GM21381 (cell line): ENCODE measurements around the gene ARPC3.
"Not testable (repeated sequence)": the region's sequence is repeated elsewhere in the genome, so short reads cannot be mapped to it uniquely, and the experiment has no call there.

ENCODE experiments used
- ATAC-seq: cut with Tn5 transposase; IDR thresholded peaks from one replicate; pipeline ENCODE4 v1.9.1; 2021; ENCODE audit warnings: mild to moderate bottlenecking, moderate library complexity; ENCODE audit not compliant: unreplicated experiment

ARPC3 gene

DNA sequence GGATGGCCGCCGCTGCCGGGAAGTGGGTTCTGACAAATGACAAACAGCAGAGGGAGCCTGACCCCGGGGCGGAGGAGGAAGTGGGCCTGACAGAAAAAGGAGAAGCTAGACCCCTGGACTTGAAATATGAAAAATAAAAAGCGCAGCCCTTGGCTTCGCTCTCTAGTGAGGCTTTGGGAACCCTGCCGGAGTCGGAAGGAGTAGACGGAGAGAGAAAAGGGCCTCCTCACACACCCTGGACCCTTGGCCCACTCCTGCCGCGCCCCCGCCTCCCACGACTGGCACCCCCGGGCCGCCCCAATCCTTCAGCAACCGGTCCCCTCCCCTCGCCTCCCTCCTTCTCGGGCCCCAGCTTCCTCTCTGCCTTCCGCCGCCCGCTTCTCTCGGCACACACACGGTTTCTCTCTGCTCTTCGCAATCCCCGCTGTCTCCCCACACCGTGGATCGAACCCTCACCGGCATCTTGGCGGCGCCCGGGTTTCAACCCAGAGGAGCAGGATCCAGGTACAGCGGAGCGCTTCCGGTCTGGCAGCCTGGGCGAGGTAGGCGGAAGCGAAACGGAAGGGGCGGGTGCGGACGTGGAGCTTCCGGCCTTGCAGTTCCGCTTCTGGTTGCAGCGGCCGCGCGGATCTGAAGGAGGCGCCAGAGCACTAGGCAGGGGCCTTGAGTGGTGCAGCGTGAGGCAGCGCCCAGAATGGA, at the start of gene ARPC3:
ARPC3 (minus strand) TSS at position 539 of the 699 bp plus-strand sequence; CDS start at position 462, 77 bp downstream.
- ATAC-seq, result peak; percentile 94

DNA sequence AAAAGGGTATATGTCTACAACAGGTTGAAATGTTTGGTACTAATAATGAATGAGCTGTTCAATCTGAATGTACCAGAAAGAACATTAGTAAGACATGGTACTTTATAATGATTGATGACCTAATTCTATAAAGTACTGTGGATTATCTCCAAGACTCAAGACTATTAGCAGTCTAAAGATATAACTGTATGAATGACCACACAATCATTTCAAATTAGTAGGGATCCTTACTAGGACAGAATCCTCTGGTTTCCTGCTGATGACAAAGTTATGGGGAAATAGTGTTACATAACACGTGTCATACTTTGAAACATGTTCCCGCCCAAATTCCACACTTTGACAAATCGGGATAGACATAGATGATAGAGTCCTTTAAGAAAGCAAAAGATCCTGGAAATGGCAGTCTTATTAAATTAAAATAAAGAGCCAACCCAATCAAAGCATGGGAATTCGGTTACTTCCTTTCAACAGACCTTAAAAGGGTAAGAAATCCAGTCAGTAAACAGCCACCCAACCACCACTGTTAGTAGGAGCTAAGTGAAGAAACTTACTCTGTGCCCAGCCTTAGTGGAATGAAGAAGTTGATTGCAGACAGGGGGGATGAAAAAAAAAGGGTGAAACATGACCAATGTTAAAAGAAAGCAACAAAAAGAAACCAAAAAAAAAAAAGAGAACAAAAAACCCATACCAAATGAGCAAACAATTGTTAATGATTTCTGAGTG, 49.0 kb upstream of the ARPC3 start:
- ATAC-seq, result no peak

DNA sequence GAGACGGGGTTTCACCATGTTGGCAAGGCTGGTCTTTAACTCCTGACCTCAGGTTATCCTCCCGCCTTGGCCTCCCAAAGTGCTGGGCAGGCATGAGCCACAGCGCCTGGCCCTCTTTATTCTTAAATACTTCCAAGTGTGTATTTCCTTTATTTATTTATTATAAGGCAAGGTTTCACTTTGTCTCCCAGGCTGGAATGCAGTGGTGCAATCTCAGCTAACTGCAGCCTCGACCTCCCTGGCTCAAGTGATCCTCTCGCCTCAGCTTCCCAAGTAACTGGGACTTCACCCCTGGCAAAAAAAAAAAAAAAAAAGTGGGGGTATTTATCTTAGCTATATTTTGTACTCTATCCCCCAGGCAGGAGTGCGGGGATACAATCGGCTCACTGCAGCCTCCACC, 25.3 kb upstream of the ARPC3 start:
- no peak for ATAC-seq

DNA sequence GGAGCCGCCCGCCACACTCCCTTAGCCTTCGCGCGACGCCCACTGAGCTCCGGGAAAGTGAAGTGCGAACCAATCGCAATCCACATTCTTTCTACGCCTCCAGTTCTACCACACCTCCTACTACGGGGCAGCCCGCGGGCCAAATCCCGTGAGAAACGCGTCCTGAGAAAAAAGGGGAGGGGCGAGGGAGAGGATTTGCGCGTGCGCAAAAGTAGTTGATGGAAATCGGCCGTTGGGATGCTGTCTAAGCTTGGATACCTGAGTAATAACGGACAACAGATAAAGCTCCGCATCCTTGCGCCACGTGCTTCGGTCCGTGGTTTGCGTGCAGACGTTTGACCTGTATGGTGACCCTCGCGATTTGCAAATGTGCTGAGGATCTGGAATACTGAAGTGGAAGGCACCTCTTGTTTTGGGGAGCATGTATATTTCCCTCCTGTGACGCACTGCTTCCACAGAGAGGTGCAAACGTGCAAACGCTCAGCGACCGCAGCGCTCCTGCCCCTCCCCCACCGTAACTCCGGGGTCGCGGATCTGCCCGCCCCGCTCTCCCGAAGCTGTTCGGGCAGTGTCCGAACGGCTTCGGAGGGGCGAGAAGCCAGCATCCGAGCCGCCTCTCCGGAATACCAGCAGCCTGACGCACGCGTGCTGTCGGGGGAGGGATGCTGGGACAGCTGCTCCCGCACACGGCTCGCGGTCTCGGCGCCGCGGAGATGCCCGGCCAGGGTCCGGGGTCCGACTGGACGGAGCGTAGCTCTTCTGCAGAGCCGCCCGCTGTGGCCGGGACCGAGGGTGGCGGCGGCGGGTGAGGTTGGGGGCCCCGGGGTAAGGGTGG, 18.3 kb upstream of the ARPC3 start, which contains the start of the genes FAM216A and GPN3:
FAM216A (plus strand) TSS at position 632 of the 835 bp plus-strand sequence; CDS start at position 663, 31 bp downstream.
GPN3 (minus strand) TSS at position 44 of the 835 bp plus-strand sequence. CDS start 54 bp downstream, outside the sequence.
- peak; percentile 77 for ATAC-seq

DNA sequence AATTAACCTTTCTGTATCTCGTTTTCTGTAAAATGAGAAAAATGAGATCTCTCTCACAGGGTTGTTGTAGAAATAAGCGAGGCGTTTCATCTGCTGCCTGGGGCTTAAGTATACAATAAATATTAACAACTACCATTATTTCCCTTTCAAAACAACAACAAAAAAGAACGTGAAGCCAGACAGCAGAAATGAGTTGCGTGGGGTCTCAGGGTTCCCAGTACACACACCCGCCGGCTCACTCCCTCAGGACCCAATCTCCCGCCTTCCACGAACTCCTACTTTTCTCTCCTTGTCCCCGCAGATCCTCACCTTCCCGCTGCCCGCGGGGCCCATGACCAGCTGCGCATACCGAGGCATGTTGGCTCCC, 17.7 kb upstream of the ARPC3 start:
- ATAC-seq, result no peak

DNA sequence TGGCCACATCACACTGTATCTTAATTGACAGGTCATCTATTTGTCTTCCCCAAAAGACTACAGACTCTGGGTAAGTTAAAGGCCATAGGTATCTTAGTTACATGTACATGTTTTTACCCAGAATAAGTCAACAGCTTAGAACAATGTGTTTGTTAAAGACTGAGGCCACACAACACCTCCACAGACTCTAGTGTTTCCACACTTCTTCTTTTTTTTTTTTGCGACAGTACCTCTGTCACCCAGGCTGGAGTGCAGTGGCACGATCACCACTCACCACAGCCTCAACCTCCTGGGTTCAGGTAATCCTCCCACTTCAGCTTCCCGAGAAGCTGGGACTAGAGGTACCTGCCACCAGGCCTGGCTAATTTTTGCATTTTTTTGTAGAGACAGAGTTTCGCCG, 16.7 kb upstream of the ARPC3 start:
- ATAC-seq, result no peak

DNA sequence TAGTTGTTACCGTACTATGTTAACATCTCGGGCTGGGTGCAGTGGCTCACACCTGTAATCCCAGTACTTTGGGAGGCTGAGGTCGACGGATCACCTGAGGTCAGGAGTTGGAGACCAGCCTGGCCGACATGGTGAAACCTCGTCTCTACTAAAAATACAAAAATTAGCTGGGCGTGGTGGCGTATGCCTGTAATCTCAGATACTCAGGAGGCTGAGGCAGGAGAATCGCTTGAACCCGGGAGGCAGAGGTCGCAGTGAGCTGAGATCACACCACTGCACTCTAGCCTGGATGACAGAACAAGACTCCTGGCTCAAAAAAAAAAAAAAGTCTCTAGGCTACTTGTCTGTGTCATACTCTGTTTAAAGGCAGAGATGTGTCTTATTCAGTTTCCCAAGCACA, 15.6 kb upstream of the ARPC3 start:
- ATAC-seq, result not testable (repeated sequence)

DNA sequence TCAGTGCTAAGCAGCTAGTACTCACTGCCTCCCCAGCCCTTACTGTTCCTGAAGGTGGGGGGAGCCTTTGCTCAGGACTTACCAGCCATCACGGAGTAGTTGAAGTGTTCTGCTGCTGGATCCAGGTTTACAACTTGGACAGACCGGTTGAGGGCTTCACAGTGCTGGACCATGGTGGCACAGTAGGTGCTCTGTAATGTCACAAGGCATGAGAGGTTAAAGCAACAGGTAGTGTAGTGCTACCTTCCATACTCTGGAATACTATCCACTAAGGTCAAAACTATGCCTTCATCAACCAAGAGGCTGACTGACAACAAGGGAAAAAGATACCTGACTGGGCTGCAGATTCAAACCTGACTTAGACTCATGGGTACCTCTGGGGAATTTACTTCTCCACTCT, 14.9 kb upstream of the ARPC3 start:
- no peak for ATAC-seq

DNA sequence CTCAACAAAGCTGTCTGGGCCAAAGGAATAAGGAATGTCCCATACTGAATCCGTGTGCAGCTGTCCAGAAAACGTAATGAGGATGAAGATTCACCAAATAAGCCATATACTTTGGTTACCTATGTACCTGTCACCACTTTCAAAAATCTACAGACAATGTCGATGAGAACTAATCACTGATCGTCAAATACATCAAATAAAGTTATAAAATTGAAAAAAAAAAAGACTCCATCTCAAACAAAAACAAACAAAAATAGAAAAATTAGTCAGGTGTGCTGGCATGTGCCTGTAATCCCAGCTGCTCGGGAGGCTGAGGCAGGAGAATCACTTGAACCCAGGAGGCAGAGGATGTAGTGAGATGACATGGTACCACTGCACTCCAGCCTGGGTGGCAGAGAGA, 11.1 kb upstream of the ARPC3 start:
- ATAC-seq, result not testable (repeated sequence)

DNA sequence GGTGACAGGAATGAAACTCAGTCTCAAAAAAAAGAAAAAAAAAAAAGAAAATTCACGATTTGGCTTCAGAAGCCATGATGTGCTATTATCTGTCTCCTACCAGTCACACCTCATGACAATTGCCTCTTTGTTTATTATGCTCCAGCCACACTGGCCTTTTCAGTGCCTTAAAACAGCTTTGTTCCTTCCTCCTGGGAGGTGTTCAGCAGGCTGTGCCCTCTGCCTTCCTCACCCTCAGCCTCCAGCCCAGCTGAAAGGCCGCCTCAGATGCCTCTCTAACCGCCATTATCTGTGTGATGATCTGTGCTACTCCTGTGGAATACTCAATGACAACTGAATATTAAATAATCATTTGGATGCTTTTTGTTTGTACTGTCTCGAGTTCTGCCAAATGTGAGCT, 8.6 kb upstream of the ARPC3 start:
- ATAC-seq, result no peak

DNA sequence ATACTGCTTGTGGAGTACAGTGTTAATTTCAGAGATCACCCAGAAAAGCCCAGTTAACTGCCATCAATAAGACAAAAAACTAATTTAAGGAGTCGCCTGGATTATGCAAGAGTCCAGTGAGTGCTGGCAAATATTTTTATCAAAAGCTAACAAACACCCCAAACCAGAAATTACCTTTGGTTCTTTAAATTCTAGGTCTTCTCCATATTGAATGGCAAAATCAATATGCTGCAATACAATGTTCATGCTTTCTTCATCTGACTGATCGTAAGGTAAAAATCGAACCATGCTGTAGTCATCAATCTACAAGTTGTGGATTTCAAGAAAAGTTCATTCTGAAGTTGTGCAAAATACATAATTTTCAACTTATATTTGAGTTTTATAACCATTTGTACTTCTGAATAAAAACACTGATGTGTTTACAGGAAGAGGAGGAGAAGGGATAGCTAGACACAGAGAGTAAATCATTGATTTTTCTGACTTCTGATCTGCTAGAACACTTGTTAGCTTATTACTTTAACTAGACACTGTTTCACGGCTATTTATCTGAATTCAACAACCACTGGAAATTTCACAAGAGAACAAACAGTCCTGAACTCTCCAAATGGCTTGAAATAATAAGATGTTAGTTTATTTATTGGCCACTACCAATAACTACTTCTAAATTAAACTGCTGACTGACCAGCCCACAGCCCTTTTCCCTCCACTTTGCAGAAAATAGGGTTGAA, 3.6 kb upstream of the ARPC3 start:
- ATAC-seq, result no peak

DNA sequence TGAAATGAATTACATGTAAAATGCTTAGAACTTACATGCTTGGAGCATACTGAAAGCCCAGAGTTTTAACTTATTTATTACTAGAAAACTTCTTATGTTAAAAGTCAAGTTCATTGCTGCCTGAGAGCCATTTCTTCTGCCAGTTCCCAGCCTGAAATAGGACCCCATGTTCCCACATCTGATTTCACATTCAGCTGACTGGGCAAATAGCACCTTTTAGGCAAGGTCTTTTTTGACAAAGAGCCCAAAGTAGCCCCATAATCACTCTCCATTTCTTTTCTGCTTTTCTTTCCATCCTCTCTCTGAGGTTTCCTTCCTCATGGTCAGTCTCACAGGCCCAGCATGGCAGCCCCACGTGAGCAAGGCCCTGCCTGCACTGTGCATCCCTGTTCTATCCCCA, 1.1 kb upstream of the ARPC3 start:
- ATAC-seq, result no peak

DNA sequence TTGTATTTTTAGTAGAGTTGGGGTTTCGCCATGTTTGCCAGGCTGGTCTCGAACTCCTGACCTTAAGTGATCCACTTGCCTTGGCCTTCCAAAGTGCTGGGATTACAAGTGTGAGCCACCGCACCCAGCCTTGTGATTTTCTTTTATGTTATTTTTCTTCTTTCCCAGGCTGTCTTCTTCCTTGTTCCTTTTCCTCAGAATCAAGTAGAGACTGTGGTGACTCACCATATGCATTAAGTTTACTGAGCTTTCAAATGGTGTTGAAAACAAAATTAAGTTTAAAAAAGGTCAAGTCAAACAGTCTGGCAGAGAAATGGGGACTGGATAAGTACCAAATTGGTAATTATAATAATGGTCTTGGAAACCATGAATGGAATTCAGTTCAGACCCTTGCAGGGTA, 5.7 kb downstream of the ARPC3 start:
- ATAC-seq, result no peak

DNA sequence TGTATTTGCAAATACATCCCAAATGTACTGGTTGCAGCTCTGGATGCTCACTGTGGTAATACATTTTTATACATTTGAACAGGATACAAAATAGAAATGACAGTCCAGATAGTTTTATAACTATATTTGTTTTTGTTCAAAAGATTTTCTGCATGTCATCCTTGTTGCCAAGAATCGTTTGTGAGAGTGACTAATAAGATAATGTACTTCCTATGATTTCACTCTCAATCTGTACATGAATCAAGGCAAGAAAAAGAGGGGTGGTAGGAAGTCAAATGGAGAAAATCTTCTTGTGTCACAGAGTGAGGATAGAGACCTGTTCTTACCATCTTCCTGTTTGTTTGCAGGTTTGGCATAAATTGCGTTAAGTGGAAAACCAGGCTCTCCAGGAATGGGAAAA, 13.9 kb downstream of the ARPC3 start:
- no peak for ATAC-seq

DNA sequence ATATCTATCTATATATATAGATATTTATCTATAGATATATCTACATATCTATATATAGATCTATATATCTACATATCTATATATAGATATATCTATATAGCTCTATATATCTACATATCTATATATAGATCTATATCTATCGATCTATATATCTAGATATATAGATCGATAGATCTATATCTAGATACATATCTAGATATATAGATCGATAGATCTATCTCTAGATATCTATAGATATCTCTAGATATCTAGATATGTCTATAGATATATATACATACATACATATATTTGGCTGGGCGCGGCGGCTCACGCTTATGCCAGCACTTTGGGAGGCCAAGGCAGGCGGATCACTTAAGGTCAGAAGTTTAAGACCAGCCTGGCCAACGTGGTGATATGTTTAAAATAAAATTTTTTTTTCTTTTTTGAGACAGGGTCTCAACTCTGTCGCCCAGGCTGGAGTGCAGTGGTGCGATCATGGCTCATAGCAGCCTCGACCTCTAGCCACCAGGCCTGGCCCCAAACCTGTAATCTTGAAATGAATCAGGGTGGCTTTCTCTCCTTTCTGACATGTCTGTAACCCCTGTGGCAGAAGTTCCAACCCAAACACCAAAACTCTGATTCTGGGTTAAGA, 18.1 kb downstream of the ARPC3 start:
- no peak for ATAC-seq

DNA sequence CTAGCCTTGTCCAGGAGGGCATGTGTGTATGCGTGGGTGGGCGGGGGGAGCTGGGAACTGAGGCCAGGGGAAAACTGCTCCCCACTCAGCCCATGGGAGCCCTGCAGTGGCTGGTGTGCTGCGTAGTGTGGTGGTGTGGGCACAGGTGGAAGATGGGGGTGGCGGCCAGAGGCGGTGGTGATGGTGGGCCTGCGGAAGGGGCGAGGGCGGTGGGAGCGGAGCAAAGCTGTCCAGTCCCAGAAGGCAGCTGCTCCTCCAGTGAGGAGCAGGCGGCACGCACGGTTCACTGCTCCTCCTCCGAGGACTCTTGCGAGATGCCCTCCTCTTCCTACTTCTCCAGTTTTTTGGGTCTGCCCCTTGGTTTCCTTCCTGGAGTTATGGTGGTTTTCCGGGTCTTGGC, 20.5 kb downstream of the ARPC3 start:
- ATAC-seq, result not testable (repeated sequence)

DNA sequence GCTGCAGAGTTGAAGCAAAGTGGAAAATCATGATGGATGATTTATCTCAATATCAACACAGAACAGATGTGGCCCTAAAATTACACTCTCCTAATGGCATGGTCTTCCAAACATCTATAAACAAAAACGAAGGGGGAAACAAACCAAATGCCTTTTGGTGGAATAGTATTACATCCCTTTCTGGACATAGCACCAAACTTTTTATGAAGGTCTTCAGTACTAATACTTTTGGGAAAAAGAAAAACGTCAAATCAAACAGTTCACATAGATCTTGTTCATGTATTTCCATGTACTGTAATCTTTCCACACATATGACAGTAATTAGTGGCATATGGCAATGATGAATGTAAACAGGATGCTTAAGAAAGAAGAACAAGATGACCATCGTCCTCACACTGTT, 23.7 kb downstream of the ARPC3 start:
- no peak for ATAC-seq

DNA sequence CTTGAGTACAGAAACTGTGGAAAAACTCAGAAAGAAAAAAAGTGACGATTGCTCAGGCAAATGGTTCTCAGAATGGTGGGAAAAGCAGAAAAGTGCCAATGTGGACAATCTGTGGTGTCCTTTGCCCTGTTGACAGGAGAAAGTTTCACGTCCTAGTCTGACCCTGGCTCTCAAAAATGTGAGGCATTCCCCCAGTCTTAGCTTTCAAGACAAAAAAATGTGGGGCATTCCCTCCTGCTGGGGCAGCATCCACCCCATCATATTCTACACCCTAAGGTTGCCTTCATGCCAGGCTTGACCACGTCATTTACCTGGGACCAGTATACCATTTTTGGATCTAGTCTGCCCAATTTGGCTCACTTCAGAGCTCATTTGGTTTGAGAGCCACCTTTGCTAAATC, 25.9 kb downstream of the ARPC3 start:
- no peak for ATAC-seq

DNA sequence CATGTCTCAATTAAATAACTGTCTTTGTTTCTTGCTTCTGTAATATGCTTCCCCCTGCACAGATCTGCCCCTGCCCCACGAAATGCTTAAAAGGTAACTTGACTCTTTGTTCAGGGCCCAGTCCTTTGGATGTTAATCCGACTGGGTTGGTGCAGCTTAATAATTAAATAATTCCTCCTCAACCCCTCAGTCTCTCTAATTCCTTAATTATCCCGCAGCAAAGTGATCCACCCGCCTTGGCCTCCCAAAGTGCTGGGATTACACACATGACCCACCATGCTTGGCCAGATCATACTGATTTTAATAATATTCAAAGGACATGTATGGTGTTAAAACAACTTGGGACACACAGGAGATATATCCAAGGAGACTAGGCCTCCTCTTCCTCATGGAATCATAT, 28.4 kb downstream of the ARPC3 start:
- ATAC-seq, result no peak

DNA sequence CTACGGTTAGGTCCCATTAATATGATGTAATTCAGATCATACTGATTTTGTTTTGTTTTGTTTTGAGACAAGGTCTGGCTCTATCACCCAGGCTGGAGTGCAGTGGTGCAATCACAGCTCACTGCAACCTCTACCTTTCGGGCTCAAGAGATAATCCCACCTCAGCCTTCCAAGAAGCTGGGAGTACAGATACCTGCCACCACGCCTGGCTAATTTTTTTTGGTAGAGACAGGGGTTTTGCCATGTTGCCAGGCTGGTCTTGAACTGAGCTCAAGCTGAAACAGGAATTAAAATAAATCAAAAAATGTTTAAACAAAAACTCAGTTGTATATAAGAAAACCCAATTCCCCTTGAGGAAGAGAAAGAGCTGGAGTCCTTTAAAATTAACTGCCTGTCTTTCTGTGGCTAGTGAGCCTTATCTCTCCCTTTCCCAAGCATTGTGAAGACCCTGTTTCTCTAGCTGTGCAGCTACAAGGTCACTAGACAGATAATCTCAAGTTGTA, 28.9 kb downstream of the ARPC3 start:
- ATAC-seq, result no peak
